NCI-H748 (cell line): ENCODE measurements around the gene AKT3.
A peak's percentile ranks its signal among the peaks of the same experiment; 100 is the strongest.
"Not testable (repeated sequence)": the region's sequence is repeated elsewhere in the genome, so short reads cannot be mapped to it uniquely, and the experiment has no call there.

Source experiments
- DNase-seq: peaks from one replicate; lab custom pipeline; 2025; ENCODE audit not compliant: unreplicated experiment; lab: John Stamatoyannopoulos, UW

The AKT3 gene

GRCh38 chr1:243786531-243786930 is 63.5 kb downstream of the AKT3 start:
- DNase-seq, result no peak

GRCh38 chr1:243784506-243784905 is 65.5 kb downstream of the AKT3 start:
- no peak for DNase-seq

DNA sequence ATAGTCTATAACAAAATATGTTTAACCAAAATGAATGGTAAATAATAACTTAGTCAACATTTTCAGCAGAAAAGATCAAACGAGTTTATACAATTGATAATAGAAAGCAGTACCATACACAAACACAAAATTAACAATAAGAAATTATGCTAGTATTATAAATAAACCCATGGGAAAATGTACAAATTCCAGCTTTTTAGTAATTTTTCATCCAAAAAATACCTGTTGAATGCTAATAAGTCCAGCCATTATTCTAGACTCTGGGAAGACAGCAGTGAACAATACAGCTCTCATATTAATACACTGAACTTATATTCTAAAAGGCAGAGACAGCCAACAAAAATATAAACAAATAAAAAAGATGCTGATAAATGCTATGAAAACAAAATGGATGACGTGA is 66.3 kb downstream of the AKT3 start:
- DNase-seq, result no peak

DNA sequence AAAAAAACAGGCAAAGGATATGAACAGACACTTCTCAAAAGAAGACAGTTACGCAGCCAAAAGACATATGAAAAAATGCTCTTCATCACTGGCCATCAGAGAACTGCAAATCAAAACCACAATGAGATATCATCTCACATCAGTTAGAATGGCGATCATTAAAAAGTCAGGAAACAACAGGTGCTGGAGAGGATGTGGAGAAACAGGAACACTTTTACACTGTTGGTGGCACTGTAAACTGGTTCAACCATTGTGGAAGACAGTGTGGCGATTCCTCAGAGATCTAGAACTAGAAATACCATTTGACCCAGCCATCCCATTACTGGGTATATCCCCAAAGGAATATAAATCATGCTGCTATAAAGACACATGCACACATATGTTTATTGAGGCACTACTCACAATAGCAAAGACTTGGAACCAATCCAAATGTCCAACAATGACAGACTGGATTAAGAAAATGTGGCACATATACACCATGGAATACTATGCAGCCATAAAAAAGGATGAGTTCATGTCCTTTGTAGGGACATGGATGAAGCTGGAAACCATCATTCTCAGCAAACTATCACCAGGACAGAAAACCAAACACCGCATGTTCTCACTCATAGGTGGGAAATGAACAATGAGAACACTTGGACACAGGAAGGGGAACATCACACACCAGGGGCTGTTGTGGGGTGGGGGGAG is 77.5 kb downstream of the AKT3 start:
- DNase-seq, result not testable (repeated sequence)

DNA sequence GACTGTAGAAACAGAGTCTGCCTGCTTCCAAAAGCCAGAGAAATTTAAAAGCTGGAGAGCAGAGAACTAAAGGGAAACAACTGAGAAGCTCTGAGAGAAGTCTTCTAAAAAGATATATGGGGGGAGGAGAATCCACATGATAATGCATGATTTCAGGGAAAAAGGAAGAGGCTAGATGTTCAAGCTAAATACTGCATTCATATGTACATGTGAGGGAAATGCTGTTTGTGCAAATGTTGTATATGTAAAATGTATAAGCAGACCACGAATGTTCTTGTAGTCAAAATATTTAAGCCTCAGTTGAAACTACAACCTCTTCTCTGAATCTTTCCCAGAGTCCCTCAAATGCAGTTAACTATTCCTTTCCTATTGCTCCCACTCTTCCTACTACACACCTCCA is 79.2 kb downstream of the AKT3 start:
- DNase-seq, result no peak

DNA sequence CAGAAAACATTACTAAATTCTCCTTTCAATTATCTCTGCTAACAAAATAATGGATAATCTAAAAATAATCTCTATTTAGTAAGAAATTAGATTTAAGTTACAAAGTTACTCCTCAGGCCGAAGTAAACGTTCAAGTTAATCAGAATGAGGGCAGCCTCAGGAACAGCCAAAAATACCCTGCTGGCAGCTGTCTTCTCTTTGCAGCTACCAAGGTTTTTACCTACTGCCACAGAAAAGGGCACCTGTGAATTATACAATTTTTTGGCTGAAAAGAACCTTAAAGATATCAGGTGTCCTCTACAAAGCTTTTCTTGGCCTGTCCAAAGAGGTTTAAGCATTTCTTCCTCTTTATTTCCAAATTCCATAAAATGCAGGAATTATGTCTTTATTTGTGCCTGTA is 84.4 kb downstream of the AKT3 start:
- DNase-seq, result no peak

DNA sequence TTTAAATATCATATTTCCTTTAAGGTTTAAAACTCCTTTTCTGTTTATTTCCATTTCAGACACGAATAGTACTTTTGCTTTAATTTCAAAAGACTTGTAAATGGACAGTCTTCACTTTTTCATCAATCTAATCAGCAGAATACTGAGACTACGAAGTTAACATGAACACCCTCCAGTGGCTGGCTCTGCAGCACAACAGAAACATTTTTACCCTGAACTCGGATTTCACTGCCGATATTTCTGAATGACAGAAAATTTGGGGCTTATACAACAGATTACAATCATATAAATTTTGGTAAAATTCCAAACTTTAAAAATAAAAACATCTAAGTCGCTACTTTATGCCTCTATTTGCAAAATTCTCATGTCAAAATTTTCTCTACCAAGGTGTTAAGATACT is 86.2 kb downstream of the AKT3 start:
- no peak for DNase-seq

- DNase-seq, result no peak
These were observed 91.4 kb downstream of the AKT3 start for GRCh38 chr1:243758647-243759046.

DNA sequence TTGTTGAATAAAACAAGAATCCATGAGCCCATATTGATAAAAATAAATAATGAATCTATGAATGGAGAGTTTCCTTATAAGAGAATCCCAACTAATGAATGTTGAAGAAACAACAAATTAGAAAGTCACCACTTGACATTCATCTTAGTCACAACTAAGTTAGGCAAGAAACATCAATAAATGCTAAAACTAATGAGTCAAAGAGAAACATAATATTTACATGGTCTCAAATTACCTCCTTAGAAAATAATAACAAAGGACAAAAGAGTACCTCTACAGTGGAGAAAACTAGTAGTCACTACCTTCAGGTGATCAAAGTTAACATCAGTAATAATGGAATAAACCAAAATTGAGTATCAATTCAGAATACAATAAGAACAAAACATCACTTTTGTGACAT is 93.5 kb downstream of the AKT3 start:
- DNase-seq, result no peak

DNA sequence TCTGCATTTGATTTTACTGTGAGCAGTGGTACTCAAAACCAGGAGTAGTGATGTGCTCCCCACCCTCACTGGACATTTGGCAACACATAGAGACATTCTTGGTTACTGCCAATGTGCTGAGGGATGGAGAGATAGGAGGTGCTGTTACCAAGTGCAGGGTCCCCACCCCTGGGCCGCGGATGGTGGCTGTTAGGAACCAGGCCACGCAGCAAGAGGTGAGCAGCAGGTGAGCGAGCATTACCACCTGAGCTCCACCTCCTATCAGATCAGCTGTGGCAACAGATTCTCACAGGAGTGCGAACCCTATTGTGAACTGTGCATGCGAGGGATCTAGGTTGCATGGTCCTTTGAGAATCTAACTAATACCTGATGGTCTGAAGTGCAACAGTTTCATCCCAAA is 95.7 kb downstream of the AKT3 start:
- DNase-seq, result no peak

DNA sequence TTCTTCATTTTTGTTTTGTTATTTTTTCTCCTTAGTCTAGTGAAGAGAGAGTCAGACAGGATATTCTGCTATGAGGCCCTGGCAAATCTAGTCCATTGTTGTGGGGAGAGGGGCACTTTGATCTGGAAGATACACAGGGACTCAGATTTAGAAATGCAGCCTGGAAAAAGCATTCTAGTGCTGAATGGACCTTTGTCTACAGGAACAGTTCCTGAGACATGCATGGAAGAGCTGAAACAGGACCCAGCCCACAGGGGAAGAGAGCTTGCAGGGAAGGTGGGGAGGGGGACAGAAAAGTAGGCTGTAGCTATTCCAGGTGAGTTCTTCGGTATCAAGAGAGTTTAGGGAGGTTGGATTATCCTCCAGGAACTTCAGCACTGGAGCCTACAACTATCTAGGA is 98.5 kb downstream of the AKT3 start:
- no peak for DNase-seq

DNA sequence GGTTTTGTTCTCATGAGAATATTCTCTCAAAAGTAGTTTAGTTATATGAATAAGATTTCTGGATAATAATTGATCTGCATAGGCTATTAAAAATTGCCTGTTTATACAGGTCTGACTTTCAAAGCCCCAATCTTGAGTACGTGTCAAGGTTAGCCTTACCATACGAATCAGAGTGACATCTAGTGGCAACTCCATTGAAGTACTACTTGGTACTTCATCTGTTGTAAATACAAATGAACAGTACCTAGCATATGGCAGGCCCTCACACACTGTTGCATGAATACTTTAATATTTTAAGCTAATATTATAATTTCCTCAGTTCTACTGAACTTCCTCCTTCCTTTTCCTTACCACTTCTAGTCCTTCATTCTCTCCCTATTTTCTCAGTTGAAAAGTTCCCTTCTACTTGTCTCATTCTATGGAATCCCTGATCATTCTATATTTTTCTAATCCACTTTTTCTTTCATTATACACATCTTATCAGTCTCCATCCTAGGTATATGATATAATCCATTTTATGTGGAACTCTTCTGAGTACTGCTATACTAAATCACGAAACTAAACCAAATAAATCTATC is 101.2 kb downstream of the AKT3 start:
- peak; percentile 83 for DNase-seq

DNA sequence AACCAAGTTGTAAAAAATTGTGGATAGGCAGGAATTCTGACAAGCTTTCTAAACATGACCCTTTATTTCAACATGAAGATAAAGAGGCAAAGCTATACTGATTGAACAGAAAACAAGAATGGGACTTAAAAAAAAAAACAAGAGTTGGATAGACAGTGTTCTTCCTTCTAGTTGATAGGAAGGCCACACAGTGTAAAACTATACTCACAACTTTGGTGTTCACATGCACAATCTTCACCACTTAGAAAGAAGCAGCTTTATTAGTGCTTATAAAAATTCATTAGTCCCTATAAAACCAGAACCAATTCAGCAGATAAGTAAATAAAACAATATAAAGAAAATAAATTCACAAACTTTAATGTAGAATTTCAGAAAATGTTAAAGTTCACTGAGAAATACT is 101.8 kb downstream of the AKT3 start:
- DNase-seq, result no peak

- peak; percentile 27 for DNase-seq
These were observed 103.3 kb downstream of the AKT3 start for GRCh38 chr1:243746751-243747150.

DNA sequence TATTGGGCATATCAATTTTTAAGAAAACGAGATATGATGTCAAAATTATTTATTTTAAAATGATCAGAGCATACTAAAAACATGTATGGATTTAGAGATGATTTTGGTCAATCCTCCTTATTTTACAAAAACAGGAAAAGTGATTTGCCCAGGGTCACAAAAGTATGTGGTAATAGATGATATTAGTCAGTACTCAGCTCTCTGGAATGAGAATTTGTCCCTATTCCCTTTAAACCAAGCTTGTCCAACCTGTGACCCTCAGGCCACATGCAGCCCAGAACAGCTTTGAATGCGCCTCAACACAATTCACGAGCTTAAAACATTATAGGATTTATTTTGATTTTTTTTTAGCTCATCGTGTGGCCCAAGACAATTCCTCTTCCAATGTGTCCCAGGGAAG is 104.7 kb downstream of the AKT3 start:
- no peak for DNase-seq

GRCh38 chr1:243742819-243743218 is 107.2 kb downstream of the AKT3 start:
- DNase-seq, result no peak

DNA sequence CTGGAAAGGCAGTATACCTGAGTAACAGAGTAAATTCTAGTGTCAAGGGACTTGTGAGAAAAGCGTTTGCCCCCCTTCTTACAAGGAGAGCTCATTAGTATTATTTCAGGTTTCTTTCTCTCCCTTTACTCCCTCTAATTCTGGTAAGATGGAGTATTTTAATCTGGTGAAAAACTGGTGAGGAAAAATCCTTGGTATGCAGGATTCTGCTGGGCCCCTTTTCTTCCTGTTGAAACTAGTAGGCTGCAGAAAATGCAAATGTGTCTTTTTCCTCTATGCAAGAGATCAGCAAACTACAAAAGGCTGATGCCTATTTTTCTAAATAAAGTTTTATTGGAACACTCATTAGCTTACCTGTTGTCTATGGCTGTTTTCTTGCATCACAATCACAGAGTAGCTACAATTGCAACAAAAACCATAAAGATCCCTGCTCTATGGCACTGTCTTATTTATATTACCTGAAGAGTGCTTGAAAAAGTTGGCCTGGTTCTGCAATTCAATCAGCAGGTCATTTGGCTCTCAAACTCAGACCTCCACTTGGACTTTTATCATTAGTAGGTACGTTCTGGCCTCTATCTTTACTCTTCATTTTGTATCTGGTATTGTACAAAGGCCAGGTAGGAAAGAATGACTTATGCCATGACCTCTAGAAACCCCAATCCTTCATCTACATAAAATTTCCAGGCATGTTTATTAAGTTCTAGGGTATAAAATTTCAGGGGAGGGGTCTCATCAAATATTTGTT is 109.6 kb downstream of the AKT3 start:
- DNase-seq, result no peak

GRCh38 chr1:243739335-243740003 is 110.6 kb downstream of the AKT3 start:
- no peak for DNase-seq

DNA sequence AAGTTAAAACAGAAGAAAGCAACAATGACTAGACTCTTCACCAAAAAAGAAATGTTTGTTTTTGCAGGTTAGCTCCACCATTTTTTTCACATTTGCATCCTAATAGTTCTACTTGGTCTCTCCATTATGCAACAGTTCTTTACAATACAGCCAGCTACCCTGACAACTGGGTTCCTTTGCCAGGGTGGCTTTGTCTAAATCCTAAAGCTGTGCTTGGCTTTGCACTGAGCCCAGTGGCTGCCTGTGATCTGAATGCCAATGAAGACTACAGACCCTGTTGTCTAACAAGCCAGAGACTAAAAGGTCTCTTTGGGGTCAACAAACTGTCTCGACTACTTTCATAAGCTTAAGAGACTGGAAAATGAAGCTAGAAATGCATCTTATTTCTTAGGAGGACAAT is 112.0 kb downstream of the AKT3 start:
- peak; percentile 12 for DNase-seq

GRCh38 chr1:243735457-243735856 is 114.6 kb downstream of the AKT3 start:
- no peak for DNase-seq

DNA sequence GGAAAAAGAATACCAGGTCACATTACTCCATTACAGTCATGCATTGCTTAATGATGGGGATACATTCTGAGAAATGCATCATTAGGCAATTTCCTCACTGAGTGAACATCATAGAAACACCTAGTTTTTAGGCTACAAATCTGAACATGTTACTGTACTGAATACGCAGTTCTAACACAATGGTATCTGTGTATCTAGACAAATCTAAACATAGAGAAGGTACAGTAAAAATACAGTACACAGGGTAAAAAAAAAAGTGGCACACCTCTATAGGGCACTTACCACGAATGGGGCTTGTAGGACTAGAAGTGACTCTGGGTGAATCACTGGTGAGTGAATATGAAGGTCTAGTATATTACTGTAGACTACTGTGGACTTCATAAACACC is 115.7 kb downstream of the AKT3 start:
- no peak for DNase-seq
